ENCODE measurements around the gene RIMBP2. TPM values are rescaled to one million over a fixed set of nuclear protein-coding genes. Genes with fewer than 3 reads are reported as not detected.

Gene RIMBP2
- total and polyA plus RNA-seq, 2 experiments from 2014 or later: 0.31 to 0.37 TPM

GRCh38 chr12:130489293-130489692 lies 226.8 kb downstream of the RIMBP2 start (continued):
- TF ChIP-seq ZNF462 (CRISPR knock-in tag; IDR thresholded peaks at IDR 0.05) (no peak), JUNB (IDR thresholded peaks at IDR 0.05; ENCODE audit: unreplicated experiment) (no peak), CREB1 (CRISPR knock-in tag; IDR thresholded peaks at IDR 0.05; ENCODE audit: low read depth) (no peak), POLR2AphosphoS5 (IDR thresholded peaks at IDR 0.05; ENCODE audit: low read depth) (no peak), STAT1 (IDR thresholded peaks at IDR 0.05; ENCODE audit: unreplicated experiment) (no peak), CTCF (conservative IDR thresholded peaks at IDR 0.05; ENCODE audit: low read depth in 2 of 2) (no peak)

GRCh38 chr12:130488358-130488710 lies 227.8 kb downstream of the RIMBP2 start:
- no peaks in the 10 kb centered on the region for H4K20me1 ChIP-seq (replicated peaks; ENCODE audit: insufficient read depth)
- H3K36me3 ChIP-seq (ENCODE audit: insufficient read depth): no peaks in the 10 kb centered on the region
- H3K4me2 ChIP-seq: no peak overlapping the region
- no peaks in the 10 kb centered on the region for H3K79me2 ChIP-seq (replicated peaks; ENCODE audit: insufficient read depth)
- no peak overlapping the region for H3K27ac ChIP-seq (ENCODE audit: low read depth)
- H3K4me1 ChIP-seq (ENCODE audit: insufficient read depth): no peaks in the 10 kb centered on the region
- no peak overlapping the region for H2AFZ ChIP-seq
- H3K4me3 ChIP-seq: no peak overlapping the region
- peaks cover 4% of the 10 kb centered on the region for H3K27me3 Mint-ChIP-seq (ENCODE audit: insufficient read depth, low read depth, poor library complexity)
- no peaks in the 10 kb centered on the region; the same call in 2 of the 3 replicates for H3K4me1 Mint-ChIP-seq
- H3K9me2 ChIP-seq (ENCODE audit: insufficient read depth): no peaks in the 10 kb centered on the region
- ATAC-seq: no peak
- no peak for DNase-seq (ENCODE audit: low spot score)
- H3K27me3 ChIP-seq (ENCODE audit: insufficient read depth): no peaks in the 10 kb centered on the region
- no peaks in the 10 kb centered on the region for H3F3A ChIP-seq (replicated peaks; ENCODE audit: low read depth)
- H3K36me3 Mint-ChIP-seq (ENCODE audit: low read depth): peaks cover 28% of the 10 kb centered on the region; the same call in 2 of the 3 replicates
- peaks cover 95% of the 10 kb centered on the region for H3K9me3 Mint-ChIP-seq
- no peak overlapping the region for H3K4me3 Mint-ChIP-seq
- H3K27ac Mint-ChIP-seq: no peak overlapping the region
- TF ChIP-seq ZNF114 (CRISPR knock-in tag; IDR thresholded peaks at IDR 0.05): no peak
- TF ChIP-seq CTCF (conservative IDR thresholded peaks at IDR 0.05; ENCODE audit: low read depth in 2 of 2): no peak
- no peak for TF ChIP-seq EZH2phosphoT487 (IDR thresholded peaks at IDR 0.05; ENCODE audit: unreplicated experiment)
- no peak for TF ChIP-seq REST (IDR thresholded peaks at IDR 0.05; ENCODE audit: unreplicated experiment)
- TF ChIP-seq POLR2AphosphoS5 (IDR thresholded peaks at IDR 0.05; ENCODE audit: low read depth): no peak
- no peak for TF ChIP-seq ZNF331 (CRISPR knock-in tag; IDR thresholded peaks at IDR 0.05; ENCODE audit: low read depth)
- no peak for TF ChIP-seq JUNB (IDR thresholded peaks at IDR 0.05; ENCODE audit: unreplicated experiment)
- no peak for TF ChIP-seq STAT1 (IDR thresholded peaks at IDR 0.05; ENCODE audit: unreplicated experiment)
